HG03097 (cell line): Measurements from ENCODE around the gene PTBP2.

Experiments used
- ATAC-seq: cut with Tn5 transposase; IDR thresholded peaks from one replicate; pipeline ENCODE4 v1.9.1; 2021; ENCODE audit not compliant: unreplicated experiment, low FRiP score

PTBP2 gene

DNA sequence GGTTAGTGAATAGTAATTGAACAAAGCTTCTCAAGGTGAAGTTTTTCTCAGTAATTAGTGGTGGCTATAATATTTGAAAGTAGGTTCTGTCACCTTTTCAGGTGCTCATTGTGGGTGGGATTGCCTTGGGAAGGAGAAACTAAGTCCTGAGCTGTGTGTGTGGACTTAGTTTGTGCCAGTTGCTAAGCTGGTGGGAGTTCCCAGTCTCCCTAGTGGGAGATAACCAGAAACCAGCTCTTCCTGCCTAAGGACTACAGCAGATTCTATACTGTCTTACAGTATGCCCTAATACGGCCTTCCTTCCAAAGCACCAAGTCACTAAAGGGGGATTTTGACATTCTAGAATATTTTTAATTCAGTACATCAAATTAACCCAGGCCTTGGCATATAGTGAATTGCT is 94.3 kb downstream of the PTBP2 start:
- ATAC-seq: no peak

DNA sequence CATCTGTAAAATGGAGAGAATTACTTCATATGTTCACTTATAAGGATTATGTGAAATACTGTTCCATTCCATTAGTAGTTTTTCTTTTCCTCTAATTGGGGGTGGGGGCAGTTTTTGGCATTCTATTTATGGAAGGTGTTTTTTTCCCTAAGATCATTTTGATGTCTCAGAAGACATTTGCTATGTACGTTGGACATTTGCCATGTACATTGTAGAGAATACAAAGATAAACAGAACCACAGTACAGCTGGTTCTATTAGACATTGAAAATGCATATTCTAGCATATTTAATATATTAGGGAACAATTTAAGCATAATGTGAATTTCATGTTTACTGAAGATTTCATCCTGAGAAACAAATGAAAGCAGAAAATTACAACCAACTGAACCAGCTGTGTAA is 98.5 kb downstream of the PTBP2 start:
- no peak for ATAC-seq

DNA sequence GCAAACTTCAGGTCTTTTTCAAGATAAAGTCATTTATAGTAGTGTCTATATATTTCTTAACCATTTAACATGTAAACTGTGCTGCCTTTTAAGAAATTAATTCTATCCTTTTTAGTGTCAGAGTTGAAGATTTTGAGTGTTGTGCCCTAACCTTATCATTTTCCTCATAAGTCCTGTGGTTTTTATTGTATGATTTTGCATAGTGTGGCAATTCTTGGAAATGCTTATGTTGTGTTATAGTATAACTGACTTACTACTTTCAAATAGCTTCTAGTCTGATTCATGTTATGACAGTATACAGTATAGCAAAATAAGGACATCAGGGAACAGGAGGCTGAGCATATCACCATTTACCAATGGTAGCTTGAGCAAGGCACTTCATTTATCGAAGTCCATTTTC is 99.1 kb downstream of the PTBP2 start:
- ATAC-seq: no peak

DNA sequence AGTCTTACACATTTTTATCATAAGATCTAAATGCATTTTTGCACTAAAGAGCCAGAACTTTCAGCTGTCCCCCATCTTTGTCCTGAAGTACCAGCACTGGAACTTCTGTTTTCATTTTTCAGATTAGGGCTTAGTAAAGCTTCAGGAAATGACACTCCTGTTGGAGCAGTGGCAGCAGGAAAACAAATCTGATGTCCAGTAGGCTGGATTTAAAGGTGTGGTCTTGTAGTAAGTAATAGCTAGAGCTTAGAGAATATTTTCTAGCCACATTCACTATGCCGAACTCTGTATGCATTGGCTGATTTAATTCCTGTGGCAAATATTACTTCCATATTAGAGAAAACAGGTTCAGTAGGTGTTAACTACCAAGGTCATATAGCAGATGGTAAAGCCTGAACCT is 103.6 kb downstream of the PTBP2 start:
- ATAC-seq: no peak

DNA sequence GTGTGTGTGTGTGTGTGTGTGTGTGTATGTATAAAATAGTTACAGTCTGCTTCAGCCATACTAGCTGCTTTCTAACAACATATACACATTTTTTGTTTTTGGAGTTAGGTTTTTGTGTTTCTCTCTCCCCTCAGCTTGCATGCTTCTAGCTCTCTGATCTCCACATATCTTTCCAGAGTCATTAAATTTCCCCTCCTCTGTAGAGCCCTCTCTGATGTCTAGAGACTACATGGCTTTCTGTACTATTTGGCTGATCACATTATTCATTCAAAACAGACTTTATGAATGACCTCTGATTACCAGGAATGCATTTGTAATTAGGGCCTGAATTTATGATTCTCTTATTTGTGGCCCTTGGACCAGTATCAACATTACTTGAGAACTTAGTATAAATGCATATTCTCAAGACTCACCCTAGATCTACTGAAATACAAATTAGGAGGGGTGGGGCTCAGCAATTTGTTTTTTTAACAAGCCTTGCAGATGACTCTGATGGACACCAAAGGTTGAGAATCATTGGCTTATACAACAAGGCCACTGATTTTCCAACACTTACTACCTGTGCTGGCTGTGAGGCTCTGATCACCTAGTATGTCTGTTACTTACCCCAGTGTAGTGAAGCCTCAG is 104.5 kb downstream of the PTBP2 start:
- no peak for ATAC-seq

DNA sequence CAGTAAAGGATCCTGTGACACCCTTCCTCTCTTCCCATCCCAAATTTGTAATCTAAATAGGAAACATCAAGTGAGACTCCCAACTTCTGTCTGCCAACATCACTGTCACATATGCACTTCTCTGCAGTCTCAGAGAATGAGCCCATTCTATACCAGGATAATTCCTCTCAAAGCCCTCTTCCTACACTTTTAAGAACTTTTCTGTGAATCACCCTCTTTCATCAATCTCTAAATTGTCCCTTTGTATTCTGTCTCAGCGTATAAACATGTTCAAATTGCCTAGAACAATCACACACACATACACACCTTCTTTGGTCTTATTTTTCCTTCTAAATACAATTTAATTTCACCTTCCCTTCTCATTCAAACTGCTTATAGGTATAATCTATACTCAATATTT is 111.8 kb downstream of the PTBP2 start:
- no peak for ATAC-seq

DNA sequence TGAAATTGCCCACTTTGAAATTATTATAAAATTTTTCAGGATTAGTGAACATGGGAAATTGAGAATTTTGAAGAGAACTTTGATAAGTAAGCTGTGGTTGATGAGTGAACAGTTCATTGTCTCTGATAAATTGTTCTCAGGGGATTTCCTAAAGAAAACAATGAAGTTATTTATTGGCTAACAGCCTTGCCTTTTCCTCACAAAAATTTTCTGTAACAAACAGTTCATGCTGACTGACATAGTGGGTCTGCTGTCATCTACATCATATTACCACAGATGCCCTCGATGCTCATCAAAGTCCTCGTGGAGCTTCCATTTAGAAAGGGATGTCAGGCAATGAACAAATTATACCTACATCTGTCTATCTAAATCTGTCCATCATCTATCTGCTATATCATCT is 113.4 kb downstream of the PTBP2 start:
- no peak for ATAC-seq

DNA sequence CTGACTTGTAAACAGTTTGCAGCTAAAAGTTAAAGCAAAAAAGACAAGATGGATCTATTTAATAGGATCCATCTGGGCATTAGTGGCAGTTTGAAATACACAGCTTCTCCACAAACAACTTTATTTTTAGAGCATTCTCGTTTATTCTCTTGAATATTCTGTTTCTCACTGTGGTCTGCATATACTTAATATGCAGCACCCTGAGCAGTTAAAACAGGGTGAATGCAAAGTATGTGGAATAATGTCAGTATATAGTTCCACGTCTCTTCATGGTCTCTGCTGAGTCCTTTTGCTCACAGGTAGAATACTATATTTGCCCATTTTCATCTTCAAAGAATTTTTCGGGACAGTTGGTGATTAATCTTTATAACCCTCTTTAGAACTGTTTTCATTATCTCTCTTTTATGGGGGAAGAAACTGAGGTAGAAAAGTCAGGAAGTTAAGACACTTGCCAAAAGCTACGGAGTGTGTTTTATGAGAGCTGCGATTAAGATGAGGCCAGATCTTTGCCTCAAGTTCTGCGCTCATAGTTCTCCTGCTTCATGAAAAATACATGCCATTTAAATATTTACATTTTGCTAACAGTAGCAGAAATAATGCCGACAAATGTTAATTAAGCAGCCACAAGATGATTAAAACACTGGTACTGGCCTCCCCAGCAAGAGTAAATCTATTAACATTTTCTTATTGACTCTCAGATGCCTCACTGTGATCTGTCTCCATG is 115.6 kb downstream of the PTBP2 start:
- no peak for ATAC-seq

DNA sequence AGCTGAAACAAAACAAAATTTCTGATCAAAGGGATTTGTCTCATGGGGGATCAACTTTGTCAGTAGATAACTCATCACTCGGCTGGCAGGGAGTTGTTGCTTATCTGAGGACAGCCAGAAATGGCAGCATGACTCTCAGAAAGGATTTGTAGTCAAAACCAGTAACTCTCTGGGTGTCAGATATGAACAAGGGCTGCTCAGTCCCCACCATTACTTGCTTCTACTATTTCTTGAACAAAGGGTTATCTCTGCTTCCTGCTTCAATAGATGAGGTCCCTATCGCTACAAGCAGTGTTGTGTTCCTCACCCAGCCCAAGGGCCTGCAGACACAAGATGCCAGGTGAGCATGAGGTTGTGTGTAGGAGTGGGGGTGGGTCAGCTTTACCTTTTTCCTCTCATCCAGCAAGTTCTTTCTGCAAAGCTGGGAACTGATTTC is 116.2 kb downstream of the PTBP2 start:
- no peak for ATAC-seq

DNA sequence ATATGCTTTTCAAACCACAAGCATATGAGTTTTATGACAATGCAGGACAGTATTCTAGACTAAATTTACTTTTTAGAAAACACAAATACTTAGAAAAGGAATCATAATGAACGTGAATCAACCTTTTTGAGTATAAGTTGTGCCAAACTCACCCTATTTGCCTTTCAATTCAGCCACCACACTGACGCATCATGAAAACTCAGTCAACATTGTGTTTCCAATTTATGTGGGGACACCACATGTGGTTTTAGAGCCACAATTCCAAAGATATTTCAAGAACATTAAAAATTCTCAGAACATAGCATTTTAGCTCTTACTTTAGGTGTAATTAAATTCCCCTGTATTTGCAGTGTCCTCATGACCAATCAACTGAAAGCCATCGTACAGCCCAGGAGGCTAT is 118.8 kb downstream of the PTBP2 start:
- ATAC-seq: no peak

DNA sequence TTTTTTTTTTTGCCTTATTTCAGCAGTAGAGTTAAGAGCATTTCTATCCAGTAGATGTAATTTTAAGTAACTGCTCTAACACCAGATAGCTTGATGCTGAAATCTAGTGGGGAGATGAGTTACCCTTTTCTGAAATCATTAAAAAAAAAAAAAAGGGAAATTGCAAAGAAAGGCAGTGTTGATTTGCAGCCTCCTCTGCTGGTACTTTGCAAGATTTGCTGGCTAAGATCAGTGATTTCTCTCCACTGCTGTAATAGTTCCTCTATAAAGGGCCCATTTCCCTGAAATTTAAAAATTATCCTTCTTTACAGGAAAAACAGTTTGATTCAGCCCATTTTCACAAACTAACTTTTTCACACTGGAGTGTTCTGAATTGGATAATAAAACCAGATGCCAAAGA is 120.6 kb downstream of the PTBP2 start:
- no peak for ATAC-seq

DNA sequence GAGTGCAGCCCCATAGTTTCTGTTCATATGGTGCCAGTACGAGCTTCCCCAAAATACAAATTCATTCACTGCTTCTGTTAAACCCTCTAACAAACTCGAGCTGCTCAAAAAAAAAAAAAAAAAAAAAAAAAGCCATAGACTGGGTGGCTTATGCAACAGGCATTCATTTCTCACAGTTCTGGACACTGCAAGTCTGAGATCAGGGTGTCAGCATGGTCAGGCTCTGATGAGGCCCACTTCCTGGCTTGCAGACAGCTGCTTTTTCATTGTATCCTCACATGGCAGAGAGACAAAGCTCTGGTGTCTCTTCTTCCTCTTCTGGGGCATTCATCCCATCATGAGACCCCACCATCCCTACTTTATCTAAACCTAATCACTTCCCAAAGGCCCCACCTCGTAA is 121.6 kb downstream of the PTBP2 start:
- no peak for ATAC-seq

DNA sequence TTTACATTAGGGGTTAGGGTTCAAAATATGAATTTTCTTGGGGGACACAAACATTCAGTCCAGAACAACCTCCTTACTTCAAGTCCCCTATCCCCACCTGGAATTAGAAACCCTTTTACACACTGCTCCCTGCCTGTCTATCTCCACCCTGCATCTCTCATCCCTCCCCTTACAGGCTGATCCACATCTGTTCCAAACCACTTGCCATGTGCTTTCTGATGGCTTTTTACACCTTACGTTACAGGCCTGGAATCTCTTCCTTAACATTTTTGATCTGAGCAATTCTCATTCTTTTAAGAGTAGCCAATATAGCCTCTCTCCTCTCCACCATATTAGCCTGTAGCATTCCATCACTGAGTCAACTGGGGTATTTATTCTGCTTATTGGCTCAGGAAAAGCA is 122.0 kb downstream of the PTBP2 start:
- ATAC-seq: no peak

DNA sequence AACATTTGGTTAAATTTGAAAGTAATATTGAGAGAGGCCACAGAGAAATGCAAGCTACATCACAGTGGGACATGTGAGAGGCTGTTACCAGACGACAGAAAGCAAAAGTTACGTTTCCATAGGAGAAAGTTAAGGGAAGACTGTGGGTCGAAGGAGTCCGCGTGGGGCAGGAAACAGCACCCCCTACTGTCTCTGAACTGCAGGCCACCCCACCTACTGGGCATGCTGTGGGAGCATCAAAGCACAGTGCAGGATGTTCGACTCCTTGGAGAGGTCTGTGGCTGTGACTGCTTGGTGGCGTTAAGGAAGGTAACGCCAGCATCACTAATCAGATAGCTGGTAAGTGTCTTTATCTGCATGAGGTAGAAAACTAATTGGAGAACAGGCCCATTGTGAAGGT is 123.9 kb downstream of the PTBP2 start:
- ATAC-seq: no peak

DNA sequence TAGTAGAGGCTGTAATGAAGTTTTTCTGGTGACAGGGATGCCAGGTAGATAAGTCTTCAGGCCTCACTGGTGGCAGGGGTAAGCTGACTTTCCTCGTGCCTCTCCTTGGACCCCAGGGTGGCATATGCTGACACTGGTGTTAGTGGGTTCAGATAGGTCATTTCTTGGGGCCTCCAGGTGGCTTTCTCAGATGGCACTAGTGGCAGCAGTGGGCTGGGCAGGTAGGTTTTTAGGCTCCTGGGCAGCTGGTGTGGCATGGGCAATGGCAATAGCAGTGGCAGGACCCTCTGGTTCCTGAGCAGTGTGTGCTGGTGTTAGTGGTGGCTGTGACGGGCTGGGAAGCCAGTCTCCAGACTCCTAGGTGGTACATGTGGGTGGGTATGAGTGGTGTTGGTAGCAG is 140.3 kb downstream of the PTBP2 start:
- no peak for ATAC-seq

DNA sequence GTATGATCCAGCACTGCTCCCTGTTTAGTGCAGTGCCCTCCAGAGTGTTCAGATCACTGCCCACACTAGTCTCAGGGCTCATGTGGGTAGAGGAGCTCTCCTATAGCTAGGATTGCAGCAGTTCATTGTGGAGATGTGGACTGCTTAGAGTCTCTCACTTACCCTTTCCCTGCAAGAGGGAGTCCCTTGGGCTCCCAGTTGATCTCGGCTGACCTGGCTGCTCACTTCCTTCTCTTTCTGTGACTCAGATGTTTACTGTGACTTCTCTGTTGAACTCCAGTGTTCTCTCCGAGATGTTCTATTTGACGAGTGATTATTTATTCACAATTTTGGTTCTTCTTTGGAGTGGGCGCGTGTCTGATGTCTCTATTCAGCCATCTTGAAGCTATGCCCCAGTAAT is 141.9 kb downstream of the PTBP2 start:
- ATAC-seq: no peak
